ENCODE data around the gene SELENON.

The SELENON gene

DNA sequence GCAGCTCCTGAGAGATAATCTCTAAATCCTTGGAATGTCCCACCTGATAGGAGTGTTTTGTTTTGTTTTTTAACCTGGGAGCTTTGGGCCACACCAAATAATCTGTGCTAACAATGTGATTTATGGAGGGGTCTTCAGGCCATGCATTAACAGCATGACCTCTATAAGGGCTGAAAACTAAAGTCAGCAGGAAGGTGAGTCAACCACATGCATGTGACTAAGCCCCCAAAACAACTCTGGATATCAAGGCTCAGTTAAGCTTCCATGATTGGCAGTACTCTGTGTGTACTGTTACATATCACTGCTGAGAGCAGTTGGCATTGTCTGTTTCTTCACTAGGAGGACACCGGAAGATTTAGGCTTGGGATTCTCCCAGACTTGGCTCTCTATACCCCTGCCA is 48.5 kb downstream of the SELENON start:
- TF ChIP-seq, protein P1, sequence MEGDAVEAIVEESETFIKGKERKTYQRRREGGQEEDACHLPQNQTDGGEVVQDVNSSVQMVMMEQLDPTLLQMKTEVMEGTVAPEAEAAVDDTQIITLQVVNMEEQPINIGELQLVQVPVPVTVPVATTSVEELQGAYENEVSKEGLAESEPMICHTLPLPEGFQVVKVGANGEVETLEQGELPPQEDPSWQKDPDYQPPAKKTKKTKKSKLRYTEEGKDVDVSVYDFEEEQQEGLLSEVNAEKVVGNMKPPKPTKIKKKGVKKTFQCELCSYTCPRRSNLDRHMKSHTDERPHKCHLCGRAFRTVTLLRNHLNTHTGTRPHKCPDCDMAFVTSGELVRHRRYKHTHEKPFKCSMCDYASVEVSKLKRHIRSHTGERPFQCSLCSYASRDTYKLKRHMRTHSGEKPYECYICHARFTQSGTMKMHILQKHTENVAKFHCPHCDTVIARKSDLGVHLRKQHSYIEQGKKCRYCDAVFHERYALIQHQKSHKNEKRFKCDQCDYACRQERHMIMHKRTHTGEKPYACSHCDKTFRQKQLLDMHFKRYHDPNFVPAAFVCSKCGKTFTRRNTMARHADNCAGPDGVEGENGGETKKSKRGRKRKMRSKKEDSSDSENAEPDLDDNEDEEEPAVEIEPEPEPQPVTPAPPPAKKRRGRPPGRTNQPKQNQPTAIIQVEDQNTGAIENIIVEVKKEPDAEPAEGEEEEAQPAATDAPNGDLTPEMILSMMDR (IDR thresholded peaks at IDR 0.05; ENCODE audit: extremely low read depth, insufficient read depth, missing control alignments) = no peak
- no peak for DNase-seq (ENCODE audit: low spot score)
- in situ Hi-C loops (cut with MboI; ENCODE audit: low pct_unique_long_range_greater_than_20kb, low sequenced_read_pairs, unreplicated experiment) = no loop called here

DNA sequence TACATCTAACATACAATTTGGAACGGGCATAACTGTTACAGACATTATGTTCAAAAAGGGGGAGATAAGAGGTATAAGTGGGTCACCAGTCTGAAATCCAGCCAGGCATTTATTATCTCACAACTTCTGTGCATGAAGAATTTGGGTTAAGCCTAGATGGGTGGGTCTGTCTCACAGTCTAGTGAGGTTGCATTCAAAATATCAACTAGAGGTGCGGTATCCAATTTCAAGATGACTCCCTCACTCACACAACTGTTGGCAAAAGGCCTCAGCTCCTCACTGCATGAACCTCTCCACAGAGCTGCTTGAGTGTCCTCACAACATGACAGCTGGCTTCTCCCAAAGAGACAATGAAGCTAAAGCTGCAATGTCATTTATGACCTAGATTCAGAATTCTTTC is 54.6 kb downstream of the SELENON start:
- DNase-seq (ENCODE audit: low spot score) = no peak
- TF ChIP-seq, protein P1 (IDR thresholded peaks at IDR 0.05; ENCODE audit: extremely low read depth, insufficient read depth, missing control alignments) = no peak
- in situ Hi-C loops (cut with MboI; ENCODE audit: low pct_unique_long_range_greater_than_20kb, low sequenced_read_pairs, unreplicated experiment) = no loop called here

DNA sequence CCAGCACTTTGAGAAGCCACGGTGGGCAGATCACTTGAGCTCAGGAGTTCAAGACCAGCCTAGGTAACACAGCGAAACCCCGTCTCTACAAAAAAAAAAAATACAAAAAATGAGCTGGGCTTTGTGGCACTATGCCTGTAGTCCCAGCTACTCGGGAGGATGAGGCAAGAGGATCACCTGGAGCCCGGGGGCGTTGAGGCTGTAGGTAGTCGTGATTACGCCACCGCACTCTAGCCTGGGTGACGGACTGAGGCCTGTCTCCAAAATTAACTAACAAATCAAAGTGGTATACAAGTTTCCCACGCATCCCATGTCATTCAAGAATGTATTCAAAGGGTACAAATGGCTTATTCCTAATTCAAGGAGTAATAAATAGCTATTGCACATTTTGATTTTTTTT is 56.9 kb downstream of the SELENON start:
- TF ChIP-seq, protein P1 (IDR thresholded peaks at IDR 0.05; ENCODE audit: extremely low read depth, insufficient read depth, missing control alignments) = no peak
- in situ Hi-C loops (cut with MboI; ENCODE audit: low pct_unique_long_range_greater_than_20kb, low sequenced_read_pairs, unreplicated experiment) = no loop called here
- no peak for DNase-seq (ENCODE audit: low spot score)

DNA sequence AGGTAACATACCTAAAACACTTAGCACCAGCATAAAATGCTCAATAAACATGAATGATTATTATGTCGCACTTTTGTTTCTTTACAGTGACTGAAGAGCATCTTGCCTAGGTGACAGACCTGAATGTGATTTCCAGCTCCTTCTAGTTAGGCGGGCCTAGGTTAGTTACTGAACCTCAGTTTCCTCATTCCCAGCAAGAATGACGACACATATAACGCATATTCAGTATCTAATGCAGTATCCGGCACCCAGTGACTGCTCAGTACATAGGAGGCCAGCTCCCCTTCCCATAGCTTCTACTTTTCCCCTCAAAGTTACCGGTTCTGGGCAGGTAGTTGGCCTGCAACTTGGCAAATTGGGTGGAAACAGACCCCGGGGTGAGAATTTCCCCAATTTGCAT is 58.5 kb downstream of the SELENON start:
- DNase-seq (ENCODE audit: low spot score) = no peak
- in situ Hi-C loops (cut with MboI; ENCODE audit: low pct_unique_long_range_greater_than_20kb, low sequenced_read_pairs, unreplicated experiment) = no loop called here

DNA sequence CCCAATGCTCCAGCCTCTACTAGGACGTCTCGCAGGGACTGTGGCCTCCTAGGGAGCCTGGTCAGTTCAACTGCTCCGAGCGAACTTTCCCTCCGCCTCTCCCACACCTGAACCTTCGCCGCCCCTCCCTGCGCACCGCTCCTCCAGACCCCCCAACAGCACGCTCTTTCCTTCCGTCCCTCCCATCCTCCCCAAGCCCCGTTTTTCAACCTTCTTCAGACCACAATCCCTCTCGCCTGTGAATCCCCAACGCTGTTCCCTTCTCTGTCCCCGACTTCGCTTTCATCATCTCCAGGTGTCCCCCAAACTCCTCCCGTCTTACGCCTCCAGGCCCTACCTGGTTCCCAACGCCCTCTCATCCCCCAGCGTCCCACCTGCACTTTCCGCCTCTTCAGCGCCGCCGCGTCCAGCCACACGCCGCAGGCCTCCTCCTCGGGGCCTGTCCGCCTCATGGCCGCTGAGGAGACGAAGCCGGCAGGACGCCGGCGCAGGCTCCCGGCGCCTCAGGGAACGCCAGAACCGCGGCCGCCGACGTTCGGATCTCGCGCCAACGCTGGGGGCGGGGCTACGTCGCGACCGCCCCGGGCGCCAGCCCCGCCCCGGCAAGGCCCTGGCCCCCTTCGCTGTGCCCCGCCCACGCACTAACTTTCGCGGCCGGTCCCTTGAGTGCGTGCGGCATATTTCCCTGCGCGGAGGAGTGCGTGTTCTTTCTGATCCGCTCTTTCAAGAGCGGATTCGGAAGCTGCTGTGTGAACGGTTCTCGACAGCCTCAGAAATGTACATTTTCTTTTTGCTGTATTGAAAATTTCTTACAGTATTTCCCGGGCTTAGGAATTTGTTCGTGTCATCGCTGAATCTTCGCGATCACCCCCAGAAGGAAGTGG is 59.2 kb downstream of the SELENON start, which contains the start of gene AUNIP:
Gene AUNIP (minus strand): TSS at position 552 of the 884 bp plus-strand sequence. CDS start 100 bp downstream, at position 452.
- DNase-seq (ENCODE audit: low spot score) = peak; percentile 96
- TF ChIP-seq, protein P1 (IDR thresholded peaks at IDR 0.05; ENCODE audit: extremely low read depth, insufficient read depth, missing control alignments) = no peak
- in situ Hi-C loops (cut with MboI; ENCODE audit: low pct_unique_long_range_greater_than_20kb, low sequenced_read_pairs, unreplicated experiment) = no loop called here

More for the DNA sequence above, 58.5 kb downstream of the SELENON start:
- TF ChIP-seq, protein P1 (IDR thresholded peaks at IDR 0.05; ENCODE audit: extremely low read depth, insufficient read depth, missing control alignments) = no peak

DNA sequence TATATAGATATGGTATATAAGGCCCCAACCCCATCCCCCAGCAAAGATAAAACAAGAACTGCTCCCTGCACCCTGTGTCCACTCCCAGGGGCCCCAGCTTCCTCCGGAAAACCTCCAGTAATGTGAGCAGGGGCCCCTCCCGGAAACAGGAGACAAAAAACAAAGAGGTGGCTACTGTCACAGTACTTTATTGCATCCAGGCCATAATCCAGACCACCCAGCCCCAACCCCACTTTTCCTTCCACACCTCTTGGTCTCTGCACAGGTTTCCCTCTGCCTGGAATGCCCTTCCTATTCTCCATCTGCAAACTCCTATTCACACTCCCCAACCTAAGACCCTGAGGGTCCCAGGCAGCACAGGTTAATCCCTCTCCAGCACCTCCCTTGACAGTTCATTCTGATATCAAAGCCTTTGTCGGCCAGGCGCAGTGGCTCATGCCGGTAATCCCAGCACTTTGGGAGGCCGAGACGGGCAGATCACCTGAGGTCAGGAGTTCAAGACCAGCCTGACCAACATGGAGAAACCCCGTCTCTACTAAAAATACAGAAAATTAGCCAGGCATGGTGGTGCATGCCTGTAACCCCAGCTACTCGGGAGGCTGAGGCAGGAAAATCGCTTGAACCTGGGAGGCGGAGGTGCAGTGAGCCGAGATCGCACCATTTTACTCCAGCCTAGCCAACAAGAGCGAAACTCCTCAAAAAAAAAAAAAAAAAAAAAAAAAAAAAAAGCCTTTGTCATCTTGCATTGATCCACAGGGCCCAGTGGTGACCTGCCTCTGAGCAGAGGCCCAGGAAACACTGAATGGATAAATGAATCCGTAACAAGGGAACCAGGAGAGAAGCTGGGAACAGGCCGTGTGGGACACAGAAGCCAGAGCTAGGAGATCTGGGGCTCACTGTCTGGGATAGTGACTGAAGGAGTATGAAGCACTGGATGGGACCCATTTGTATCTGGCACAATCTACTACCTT is 61.6 kb downstream of the SELENON start:
- TF ChIP-seq, protein P1 (IDR thresholded peaks at IDR 0.05; ENCODE audit: extremely low read depth, insufficient read depth, missing control alignments) = no peak
- in situ Hi-C loops (cut with MboI; ENCODE audit: low pct_unique_long_range_greater_than_20kb, low sequenced_read_pairs, unreplicated experiment) = no loop called here
- DNase-seq (ENCODE audit: low spot score) = no peak
